Hepatocyte (in vitro differentiated cells): ENCODE results near the gene MYH4. TPM values are rescaled to one million over a fixed set of nuclear protein-coding genes. Genes with fewer than 3 reads are reported as not detected.

Experiments used
- DNase-seq: peaks from one replicate; pipeline ENCODE4 v3.0.0-alpha.2; 2016; ENCODE audit warnings: low spot score
- H2AFZ ChIP-seq: fragments of 200-600 bp; sonication (generic); 2 replicates; pipeline ENCODE4 v1.6.0; 2016; ENCODE audit warnings: antibody characterized with exemption, mild to moderate bottlenecking
- H3K27ac ChIP-seq: fragments of 200-600 bp; sonication (generic); 2 replicates; pipeline ENCODE4 v1.5.1; 2016; ENCODE audit warnings: mild to moderate bottlenecking
- H3K27me3 ChIP-seq: fragments of 200-600 bp; sonication (generic); 2 replicates; pipeline ENCODE4 v1.6.1; 2016
- H3K36me3 ChIP-seq: fragments of 200-600 bp; sonication (generic); replicated peaks from 2 replicates; pipeline ENCODE4 v1.5.1; 2016; ENCODE audit warnings: low read depth; ENCODE audit not compliant: insufficient read depth
- H3K4me1 ChIP-seq: fragments of 200-600 bp; sonication (generic); 2 replicates; pipeline ENCODE4 v1.5.1; 2016; ENCODE audit warnings: mild to moderate bottlenecking, moderate library complexity; ENCODE audit not compliant: insufficient read depth
- H3K4me2 ChIP-seq: fragments of 200-600 bp; sonication (generic); 2 replicates; pipeline ENCODE4 v1.6.0; 2016
- H3K4me3 ChIP-seq: fragments of 200-600 bp; sonication (generic); 2 replicates; pipeline ENCODE4 v1.5.1; 2016; ENCODE audit warnings: mild to moderate bottlenecking
- H3K79me2 ChIP-seq: fragments of 200-600 bp; sonication (generic); 2 replicates; pipeline ENCODE4 v1.6.0; 2017; ENCODE audit warnings: mild to moderate bottlenecking
- H3K9me2 ChIP-seq: fragments of 200-600 bp; sonication (generic); replicated peaks from 2 replicates; pipeline ENCODE4 v1.6.0; 2017; ENCODE audit warnings: mild to moderate bottlenecking; ENCODE audit not compliant: insufficient read depth
- H3K9me3 ChIP-seq: fragments of 200-600 bp; sonication (generic); 2 replicates; pipeline ENCODE4 v1.5.1; 2016; ENCODE audit warnings: low read depth, mild to moderate bottlenecking
- H4K20me1 ChIP-seq: fragments of 200-600 bp; sonication (generic); 2 replicates; pipeline ENCODE4 v1.6.0; 2016; ENCODE audit warnings: mild to moderate bottlenecking; ENCODE audit not compliant: insufficient read depth, poor library complexity, severe bottlenecking
- CTCF ChIP-seq: fragments of 200-600 bp; sonication (generic); IDR thresholded peaks from 2 replicates; pipeline ENCODE4 v1.5.1; 2016; ENCODE audit warnings: antibody characterized with exemption, mild to moderate bottlenecking; ENCODE audit not compliant: poor library complexity
- EZH2 ChIP-seq: fragments of 200-600 bp; sonication (generic); IDR thresholded peaks from 2 replicates; pipeline ENCODE4 v1.6.1; 2016; ENCODE audit warnings: antibody characterized with exemption, mild to moderate bottlenecking, borderline replicate concordance
- EZH2phosphoT487 ChIP-seq: fragments of 200-600 bp; sonication (generic); IDR thresholded peaks from one replicate; pipeline ENCODE4 v1.6.1; 2018; ENCODE audit warnings: antibody characterized with exemption, mild to moderate bottlenecking, low read depth, moderate library complexity; ENCODE audit not compliant: unreplicated experiment, severe bottlenecking
- WGBS: methylation state at CpG from one replicate; pipeline ENCODE4 v1.1.6; 2016; ENCODE audit warnings: low lambda C conversion rate; ENCODE audit errors: missing lambda C conversion rate; 5-methylcytosine and 5-hydroxymethylcytosine counted together
- polyA plus RNA-seq: library from polyadenylated mRNA; unstranded; fragments of >200 nt; fragmentation: Nextera tagmentation; extraction: Ambion mirVana; gene quantifications from 2 replicates; pipeline ENCODE4 v1.2.1, GENCODE V29; 2016
- total RNA-seq: library from RNA; depleted of rRNA; stranded (reverse); fragments of >200 nt; gene quantifications from 2 replicates; pipeline ENCODE4 v1.2.3, GENCODE V29; 2014

Gene MYH4
- total and polyA plus RNA-seq, 2 experiments from 2014 or later, result 2.1 to 4.8 TPM

GRCh38 chr17:10474536-10474935, 5.2 kb upstream of the MYH4 start:
- Histone ChIP-seq H3K4me2 (no peak overlapping the region), H2AFZ (no peak overlapping the region), H4K20me1 (no peaks in the 10 kb centered on the region), H3K4me3 (no peak overlapping the region), H3K27ac (no peak overlapping the region), H3K36me3 (no peaks in the 10 kb centered on the region), H3K9me3 (no peaks in the 10 kb centered on the region), H3K9me2 (no peaks in the 10 kb centered on the region), H3K4me1 (no peaks in the 10 kb centered on the region), H3K79me2 (no peaks in the 10 kb centered on the region), H3K27me3 (peaks cover 45% of the 10 kb centered on the region)
- DNase-seq, result no peak
- TF ChIP-seq CTCF (no peak), EZH2phosphoT487 (no peak), EZH2 (no peak)
- 87% methylated on average over 4 of the region's 4 CpGs for WGBS

GRCh38 chr17:10471858-10472257, 2.5 kb upstream of the MYH4 start:
- Histone ChIP-seq H3K36me3 (no peaks in the 10 kb centered on the region), H3K9me3 (no peaks in the 10 kb centered on the region), H3K4me3 (no peak overlapping the region), H4K20me1 (no peaks in the 10 kb centered on the region), H3K27me3 (peaks cover 57% of the 10 kb centered on the region), H3K4me1 (no peaks in the 10 kb centered on the region), H2AFZ (no peak overlapping the region), H3K4me2 (no peak overlapping the region), H3K79me2 (no peaks in the 10 kb centered on the region), H3K9me2 (no peaks in the 10 kb centered on the region), H3K27ac (no peak overlapping the region)
- DNase-seq, result peak; percentile 13
- TF ChIP-seq CTCF, result no peak
- no peak for TF ChIP-seq EZH2
- TF ChIP-seq EZH2phosphoT487, result no peak
- 82% methylated on average over 1 of the region's 1 CpG for WGBS

GRCh38 chr17:10463402-10463801, 6.0 kb downstream of the MYH4 start:
- H3K9me2 ChIP-seq, result no peaks in the 10 kb centered on the region
- TF ChIP-seq CTCF (no peak), EZH2 (no peak), EZH2phosphoT487 (no peak)
- H3K4me2 ChIP-seq, result no peak overlapping the region
- no peaks in the 10 kb centered on the region for H3K36me3 ChIP-seq
- no peak overlapping the region for H3K27ac ChIP-seq
- no peak overlapping the region for H2AFZ ChIP-seq
- no peak overlapping the region for H3K4me3 ChIP-seq
- no peaks in the 10 kb centered on the region for H3K79me2 ChIP-seq
- peaks cover 16% of the 10 kb centered on the region for H3K27me3 ChIP-seq
- no peaks in the 10 kb centered on the region for H4K20me1 ChIP-seq
- H3K4me1 ChIP-seq, result no peaks in the 10 kb centered on the region
- H3K9me3 ChIP-seq, result no peaks in the 10 kb centered on the region
- WGBS, result 70% methylated on average over 4 of the region's 4 CpGs
- DNase-seq, result no peak

- WGBS, result 61% methylated on average over 4 of the region's 4 CpGs
- TF ChIP-seq EZH2phosphoT487 (no peak), EZH2 (no peak), CTCF (no peak)
- Histone ChIP-seq H3K9me3 (no peaks in the 10 kb centered on the region), H3K4me2 (no peak overlapping the region), H2AFZ (no peak overlapping the region), H3K9me2 (no peaks in the 10 kb centered on the region), H3K4me1 (no peaks in the 10 kb centered on the region), H3K4me3 (no peak overlapping the region), H3K27me3 (peaks cover 5% of the 10 kb centered on the region), H3K79me2 (no peaks in the 10 kb centered on the region), H4K20me1 (no peaks in the 10 kb centered on the region), H3K36me3 (no peaks in the 10 kb centered on the region), H3K27ac (peak overlapping the region; percentile 49)
- DNase-seq, result peak; percentile 37
Observed at GRCh38 chr17:10460062-10460461, 9.3 kb downstream of the MYH4 start.
